NT2/D1 (cell line): ENCODE measurements around the gene RRP15.
"Not testable (repeated sequence)": the region's sequence is repeated elsewhere in the genome, so short reads cannot be mapped to it uniquely, and the experiment has no call there.

Experiments used
- DNase-seq: peaks from one replicate; pipeline ENCODE4 v3.0.0-alpha.2; 2011; ENCODE audit warnings: low read depth, low spot score
- H3K27me3 ChIP-seq: 2 replicates; pipeline ENCODE4 v1.6.0; 2011; ENCODE audit warnings: mild to moderate bottlenecking; ENCODE audit not compliant: insufficient read length, insufficient read depth
- H3K36me3 ChIP-seq: 2 replicates; pipeline ENCODE4 v1.6.1; 2011; ENCODE audit warnings: mild to moderate bottlenecking, low read length, mixed read lengths; ENCODE audit not compliant: insufficient read depth, insufficient read length
- H3K4me1 ChIP-seq: 2 replicates; pipeline ENCODE4 v1.5.1; 2011; ENCODE audit not compliant: insufficient read depth, insufficient read length
- H3K4me3 ChIP-seq: 2 replicates; pipeline ENCODE4 v1.5.1; 2011; ENCODE audit warnings: low read depth; ENCODE audit not compliant: insufficient read length
- H3K9ac ChIP-seq: 2 replicates; pipeline ENCODE4 v1.6.0; 2011; ENCODE audit warnings: low read depth; ENCODE audit not compliant: insufficient read length
- H3K9me3 ChIP-seq: 2 replicates; pipeline ENCODE4 v1.5.1; 2011; ENCODE audit warnings: mild to moderate bottlenecking, low read length; ENCODE audit not compliant: insufficient read depth
- SUZ12 ChIP-seq: IDR thresholded peaks from 2 replicates; pipeline ENCODE4 v1.6.1; 2011; ENCODE audit not compliant: insufficient read length, insufficient read depth; ENCODE audit errors: extremely low read depth
- YY1 ChIP-seq: IDR thresholded peaks from 2 replicates; pipeline ENCODE4 v1.6.1; 2011; ENCODE audit not compliant: insufficient read length, insufficient read depth
- ZNF274 ChIP-seq: IDR thresholded peaks from 2 replicates; pipeline ENCODE4 v1.6.1; 2011; ENCODE audit warnings: mild to moderate bottlenecking, low read depth, low read length

Gene RRP15

DNA sequence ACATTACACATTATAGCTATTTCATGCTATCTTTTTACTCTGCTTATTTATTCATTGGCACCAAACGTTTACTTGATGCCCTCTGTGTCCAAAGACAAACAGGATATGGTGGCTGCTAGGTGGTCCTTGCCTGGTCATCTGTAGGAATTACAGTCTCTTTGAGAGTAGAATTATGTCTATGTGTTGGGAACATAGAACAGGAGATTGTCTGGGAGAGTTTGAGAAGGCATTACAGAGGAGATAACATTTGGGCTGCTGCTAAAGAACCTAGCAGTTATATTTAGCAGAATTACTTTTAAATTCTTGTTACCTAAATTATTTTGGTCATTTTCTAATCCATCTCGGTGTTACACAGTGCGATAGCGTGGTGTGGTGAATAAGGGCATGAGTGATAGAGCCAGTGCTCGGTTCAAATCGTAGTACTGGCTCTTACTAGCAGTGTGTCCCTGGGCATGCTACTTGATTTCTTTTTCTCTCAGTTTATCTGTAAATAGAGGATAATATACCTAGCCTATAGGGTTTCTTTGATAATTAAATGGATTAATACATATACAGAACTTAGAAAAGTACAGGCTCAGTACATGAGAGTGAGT is 20.5 kb downstream of the RRP15 start:
- no peaks in the 10 kb centered on the region for H3K27me3 ChIP-seq
- DNase-seq = no peak
- H3K9me3 ChIP-seq = no peaks in the 10 kb centered on the region
- H3K36me3 ChIP-seq = peaks cover 63% of the 10 kb centered on the region
- no peak overlapping the region for H3K9ac ChIP-seq
- TF ChIP-seq SUZ12 (no peak), YY1 (no peak)
- no peaks in the 10 kb centered on the region for H3K4me1 ChIP-seq
- H3K4me3 ChIP-seq = no peak overlapping the region

DNA sequence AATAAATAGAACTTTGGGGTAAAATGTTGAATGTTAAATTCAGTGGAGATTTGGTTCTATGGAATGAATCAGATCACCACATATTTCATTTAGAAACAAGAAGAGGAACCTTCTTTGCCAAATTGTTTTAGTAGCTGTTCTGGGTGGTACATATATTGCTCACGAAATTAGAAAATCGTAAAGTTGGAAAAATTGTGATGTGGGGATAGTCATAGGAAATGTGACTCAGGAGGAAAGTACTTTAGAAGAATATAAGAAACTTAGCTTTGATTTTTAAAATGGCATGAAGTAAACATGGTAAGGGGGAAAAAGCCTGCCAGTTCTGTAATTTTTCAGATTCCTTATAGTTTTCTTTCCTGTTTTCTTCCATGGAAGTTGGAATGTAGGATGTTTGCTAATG is 27.4 kb downstream of the RRP15 start:
- no peak for TF ChIP-seq ZNF274
- TF ChIP-seq SUZ12 = no peak
- TF ChIP-seq YY1 = no peak
- Histone ChIP-seq H3K4me1 (no peaks in the 10 kb centered on the region), H3K9me3 (no peaks in the 10 kb centered on the region), H3K9ac (no peak overlapping the region), H3K4me3 (no peak overlapping the region), H3K27me3 (no peaks in the 10 kb centered on the region), H3K36me3 (peaks cover 38% of the 10 kb centered on the region)
- no peak for DNase-seq

DNA sequence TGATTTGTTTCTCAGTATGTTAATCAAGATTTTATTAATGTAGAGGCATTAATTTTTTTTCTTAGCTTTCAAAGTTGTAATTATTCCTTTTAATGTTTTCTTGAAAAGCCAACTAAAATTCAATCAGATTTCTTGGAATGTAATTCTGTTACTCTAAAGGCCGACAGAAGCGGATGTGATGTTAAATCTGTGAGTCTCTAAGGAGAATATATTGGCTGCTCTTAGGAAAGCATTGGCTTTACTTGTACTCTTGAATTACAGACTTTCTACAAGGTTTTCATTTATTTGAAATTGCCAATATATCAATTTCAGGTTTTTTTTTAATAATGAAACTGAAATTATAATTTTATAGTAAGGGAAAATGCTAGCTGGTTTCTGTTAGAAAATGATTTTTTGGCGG is 29.2 kb downstream of the RRP15 start:
- Histone ChIP-seq H3K9ac (no peak overlapping the region), H3K36me3 (peaks cover 26% of the 10 kb centered on the region), H3K4me1 (no peaks in the 10 kb centered on the region), H3K9me3 (no peaks in the 10 kb centered on the region), H3K4me3 (no peak overlapping the region), H3K27me3 (no peaks in the 10 kb centered on the region)
- TF ChIP-seq SUZ12 (no peak), ZNF274 (no peak), YY1 (no peak)
- DNase-seq = no peak

DNA sequence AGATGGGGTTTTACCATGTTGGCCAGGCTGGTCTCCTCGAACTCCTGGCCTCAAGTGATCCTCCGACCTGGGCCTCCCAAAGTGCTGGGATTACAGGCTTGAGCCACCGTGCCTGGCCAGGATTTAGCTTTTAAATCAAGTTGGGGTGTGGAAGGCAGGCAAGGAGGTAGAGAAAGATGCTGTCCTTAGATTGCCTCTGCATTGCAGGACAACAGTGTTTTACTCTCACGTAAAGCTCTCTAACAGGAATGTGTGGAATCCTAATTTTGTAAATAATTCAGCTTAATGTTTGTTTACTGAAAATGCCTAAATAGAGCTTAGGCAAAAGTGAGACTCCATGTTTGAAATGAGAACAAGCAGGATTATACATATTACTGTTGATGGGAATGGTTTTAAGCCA is 30.5 kb downstream of the RRP15 start:
- Histone ChIP-seq H3K4me3 (no peak overlapping the region), H3K36me3 (peaks cover 18% of the 10 kb centered on the region), H3K9ac (no peak overlapping the region), H3K9me3 (no peaks in the 10 kb centered on the region), H3K27me3 (no peaks in the 10 kb centered on the region), H3K4me1 (no peaks in the 10 kb centered on the region)
- no peak for DNase-seq
- TF ChIP-seq ZNF274 (no peak), YY1 (no peak), SUZ12 (no peak)

DNA sequence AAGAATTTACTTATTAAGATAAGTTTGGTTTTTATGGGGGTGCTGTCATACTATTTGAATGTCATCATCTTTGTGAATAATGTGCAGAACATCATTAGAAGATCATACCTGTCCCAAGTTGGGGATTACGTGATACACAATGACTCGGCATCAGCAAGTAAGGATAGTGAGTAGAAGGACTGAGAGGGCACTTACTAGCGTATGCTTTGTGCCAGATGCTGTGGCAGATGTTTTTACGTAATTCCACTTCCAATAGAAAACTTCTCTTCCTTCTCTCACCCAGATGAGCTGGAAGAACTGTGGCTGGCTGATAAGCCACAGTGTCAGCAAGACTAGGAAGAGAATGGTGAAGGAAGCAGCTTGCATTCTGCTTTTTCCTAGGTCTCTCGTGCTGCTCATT is 32.0 kb downstream of the RRP15 start:
- no peaks in the 10 kb centered on the region for H3K27me3 ChIP-seq
- no peak overlapping the region for H3K4me3 ChIP-seq
- no peak for TF ChIP-seq YY1
- TF ChIP-seq ZNF274 = no peak
- no peak for TF ChIP-seq SUZ12
- no peaks in the 10 kb centered on the region for H3K9me3 ChIP-seq
- DNase-seq = no peak
- peaks cover 13% of the 10 kb centered on the region for H3K36me3 ChIP-seq
- no peak overlapping the region for H3K9ac ChIP-seq
- H3K4me1 ChIP-seq = no peaks in the 10 kb centered on the region

DNA sequence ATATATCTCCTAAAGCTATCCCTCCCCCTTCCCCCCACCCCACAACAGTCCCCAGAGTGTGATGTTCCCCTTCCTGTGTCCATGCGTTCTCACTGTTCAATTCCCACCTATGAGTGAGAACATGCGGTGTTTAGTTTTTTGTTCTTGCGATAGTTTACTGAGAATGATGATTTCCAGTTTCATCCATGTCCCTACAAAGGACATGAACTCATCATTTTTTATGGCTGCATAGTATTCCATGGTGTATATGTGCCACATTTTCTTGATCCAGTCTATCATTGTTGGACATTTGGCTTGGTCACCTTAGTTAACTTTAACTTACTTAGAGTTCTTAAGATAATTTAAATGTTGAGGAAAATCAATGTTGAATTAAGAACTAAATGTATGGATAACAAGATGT is 35.1 kb downstream of the RRP15 start:
- peaks cover 25% of the 10 kb centered on the region for H3K36me3 ChIP-seq
- H3K4me1 ChIP-seq, DNase-seq, H3K9ac ChIP-seq, H3K27me3 ChIP-seq, H3K9me3 ChIP-seq, H3K4me3 ChIP-seq: not testable (repeated sequence)

DNA sequence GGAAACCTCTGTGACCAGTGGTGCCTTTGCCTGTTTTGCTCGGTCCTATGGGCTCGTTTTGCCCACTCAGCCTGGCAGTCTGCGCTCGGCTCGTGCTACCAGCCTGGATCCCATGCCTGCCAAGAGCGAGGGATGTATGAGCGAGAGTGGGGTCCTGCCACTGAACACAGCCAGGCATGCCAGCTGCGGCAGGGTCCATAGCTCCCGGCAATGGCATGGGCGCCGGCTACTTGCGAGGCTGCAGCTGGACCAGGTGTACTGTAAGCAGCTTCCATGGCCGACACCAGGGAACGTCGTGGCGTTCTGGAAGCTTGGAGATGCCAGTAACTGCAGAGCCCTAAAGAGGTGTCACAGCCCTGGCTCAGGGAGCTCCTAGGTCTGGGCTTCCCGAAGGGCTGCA is 37.7 kb downstream of the RRP15 start:
- H3K27me3 ChIP-seq = no peaks in the 10 kb centered on the region
- no peak for DNase-seq
- H3K4me1 ChIP-seq = no peaks in the 10 kb centered on the region
- H3K9me3 ChIP-seq = no peaks in the 10 kb centered on the region
- H3K4me3 ChIP-seq = no peak overlapping the region
- TF ChIP-seq SUZ12 (no peak), YY1 (no peak), ZNF274 (no peak)
- no peak overlapping the region for H3K9ac ChIP-seq
- peaks cover 25% of the 10 kb centered on the region for H3K36me3 ChIP-seq

DNA sequence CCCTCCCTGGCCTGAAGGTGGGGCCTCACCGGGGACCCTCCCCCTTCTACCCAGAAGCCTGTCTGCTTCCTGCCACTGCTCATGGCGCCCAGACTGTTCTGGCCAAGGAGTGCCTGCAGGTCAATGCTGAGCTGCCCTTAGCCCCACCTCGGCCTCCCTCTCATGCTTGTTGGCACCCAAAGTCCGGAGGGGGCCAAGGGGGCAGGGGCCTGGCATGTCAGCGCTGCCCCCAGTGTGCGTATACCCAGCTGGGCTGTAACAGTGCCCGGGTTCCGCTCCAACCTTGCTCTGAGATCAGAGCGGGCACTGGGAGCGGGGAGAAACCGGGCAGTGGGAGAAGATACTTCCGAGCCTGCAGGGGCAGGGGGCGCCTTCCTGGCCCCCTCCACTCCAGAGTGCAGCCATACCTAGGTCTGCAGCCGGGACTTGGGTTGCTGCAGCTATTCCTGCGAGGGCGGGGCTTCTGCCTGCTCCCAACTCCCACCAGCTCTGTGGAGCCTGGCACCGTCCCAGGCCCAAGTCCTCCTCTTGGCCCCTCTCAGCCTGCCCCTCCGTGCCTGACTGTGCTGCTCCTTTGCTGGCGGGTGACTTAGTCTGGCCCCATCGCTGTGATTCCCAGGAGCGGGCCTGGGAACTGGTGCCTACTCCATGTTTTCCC is 38.6 kb downstream of the RRP15 start:
- Histone ChIP-seq H3K36me3 (peaks cover 25% of the 10 kb centered on the region), H3K4me1 (no peaks in the 10 kb centered on the region), H3K27me3 (no peaks in the 10 kb centered on the region), H3K4me3 (no peak overlapping the region), H3K9me3 (no peaks in the 10 kb centered on the region), H3K9ac (no peak overlapping the region)
- DNase-seq = no peak
- TF ChIP-seq ZNF274 = no peak
- no peak for TF ChIP-seq SUZ12
- TF ChIP-seq YY1 = no peak
